ENCODE results near the gene ARAP3.
"Not testable (repeated sequence)": the region's sequence is repeated elsewhere in the genome, so short reads cannot be mapped to it uniquely, and the experiment has no call there.

Gene ARAP3

GRCh38 chr5:141611289-141611688 is 70.7 kb downstream of the ARAP3 start:
- no peak for DNase-seq

DNA sequence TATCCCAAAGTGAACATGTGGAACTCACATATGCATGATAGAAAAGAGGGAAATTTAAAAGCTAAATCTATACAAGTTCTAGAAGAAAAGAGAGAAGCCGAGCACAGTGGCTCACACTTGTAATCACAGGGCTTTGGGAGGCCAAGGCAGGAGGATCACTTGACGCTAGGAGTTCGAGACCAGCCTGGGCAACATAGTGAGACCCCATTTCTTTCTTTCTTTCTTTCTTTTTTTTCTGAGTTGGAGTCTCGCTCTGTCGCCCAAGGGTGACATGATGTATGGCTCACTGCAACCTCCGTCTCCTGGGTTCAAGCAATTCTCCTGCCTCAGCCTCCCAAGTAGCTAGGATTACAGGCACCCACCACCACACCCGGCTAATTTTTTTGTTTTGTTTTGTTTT is 72.1 kb downstream of the ARAP3 start:
- not testable (repeated sequence) for DNase-seq

DNA sequence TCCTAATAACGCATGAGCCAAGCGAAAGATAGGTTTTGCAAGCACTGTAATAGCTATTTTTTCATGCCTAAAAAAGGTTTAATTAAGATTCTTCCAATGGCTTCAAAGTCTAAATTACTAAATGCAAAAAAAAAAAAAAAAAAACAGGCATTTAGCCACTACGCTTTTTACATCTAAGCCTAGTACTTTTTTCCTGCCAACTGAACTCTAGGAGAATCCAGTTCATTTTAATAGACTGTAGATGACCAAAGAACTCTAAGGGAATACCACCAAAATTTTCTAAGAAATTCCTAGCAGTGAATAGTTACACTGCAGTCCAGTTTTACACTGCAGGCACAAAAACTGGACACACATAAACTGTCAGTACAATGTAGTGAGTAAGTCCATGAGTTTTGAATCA is 73.0 kb downstream of the ARAP3 start:
- no peak for DNase-seq

DNA sequence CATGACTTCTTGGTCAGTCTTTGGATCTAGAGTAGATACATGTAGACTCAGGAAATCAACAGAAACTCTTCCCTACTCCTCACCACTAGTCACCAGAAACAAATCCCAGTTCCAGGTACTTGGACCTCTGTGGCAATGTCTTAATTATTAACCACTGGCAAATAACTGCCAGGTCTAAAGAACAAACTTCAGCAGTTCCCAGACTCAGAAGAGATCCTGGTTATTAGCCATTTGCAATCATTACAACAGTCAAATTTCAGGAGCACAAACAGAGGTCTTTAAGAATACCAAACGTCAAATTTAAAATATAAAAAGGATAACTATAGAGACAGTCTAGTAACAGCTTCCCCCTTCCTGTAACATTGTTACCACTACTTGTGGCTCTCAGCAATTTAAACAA is 73.5 kb downstream of the ARAP3 start:
- no peak for DNase-seq

DNA sequence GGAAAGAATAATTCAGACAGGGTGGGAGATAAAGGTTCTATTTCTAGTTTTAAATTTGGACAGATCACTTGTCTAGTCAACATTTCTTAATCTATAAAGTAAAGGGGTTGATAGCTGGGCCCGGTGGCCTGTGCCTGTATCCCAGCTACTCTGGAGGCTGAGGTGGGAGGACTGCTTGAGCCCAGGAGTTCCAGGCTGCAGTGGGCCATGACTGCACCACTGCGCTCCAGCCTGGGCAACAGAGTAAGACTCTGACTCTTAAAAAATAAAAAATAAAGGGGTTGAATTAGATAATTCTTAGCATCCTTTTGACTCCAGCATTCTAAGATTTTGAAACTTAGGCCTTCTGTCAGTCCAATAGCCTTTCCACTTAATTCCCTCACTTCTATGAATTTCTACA is 74.0 kb downstream of the ARAP3 start:
- DNase-seq: no peak

DNA sequence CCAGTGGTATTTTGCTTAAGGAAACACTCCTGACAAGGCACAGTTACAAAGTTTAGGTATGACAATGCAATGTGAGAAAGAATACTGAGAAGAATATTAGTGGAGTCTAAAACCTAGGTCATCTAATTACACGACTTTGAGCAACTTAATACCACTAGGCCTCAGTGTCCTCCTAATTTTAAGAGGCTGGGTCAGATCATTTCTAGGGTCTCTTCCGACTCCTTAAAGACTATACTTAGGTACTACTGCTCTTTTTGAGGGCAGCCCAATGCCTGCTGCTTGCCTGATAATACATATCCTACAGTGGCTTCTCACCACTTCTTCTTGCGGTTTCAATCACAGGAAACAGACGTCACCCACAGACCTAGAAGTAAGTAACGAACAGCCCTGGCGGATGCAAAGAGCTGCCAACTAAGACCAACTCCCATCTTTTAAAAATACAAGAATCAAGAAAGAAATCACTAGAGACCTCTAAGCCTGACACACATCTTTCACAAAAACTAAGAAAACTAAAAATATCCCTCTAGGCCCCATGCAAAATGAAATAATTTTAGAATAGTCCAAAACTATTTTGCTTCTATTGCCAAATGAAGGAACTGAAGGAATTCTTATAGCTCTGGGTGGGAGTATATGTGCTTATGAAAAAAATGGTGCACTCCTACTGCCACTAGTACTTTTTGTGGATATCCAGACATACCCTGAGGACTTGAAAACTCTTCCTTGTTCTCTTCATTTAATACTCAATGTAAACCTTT is 76.3 kb downstream of the ARAP3 start:
- peak; percentile 94 for DNase-seq

- no peak for DNase-seq
Observed at GRCh38 chr5:141603923-141604717, 77.9 kb downstream of the ARAP3 start.

Data from GDM1 (cell line).